IMR-90 (cell line): ENCODE data around the gene SH3RF3. TPM values are rescaled to one million over a fixed set of nuclear protein-coding genes. Genes with fewer than 3 reads are reported as not detected.

Source experiments
- ATAC-seq: fragments of 200-7000 bp; cut with Tn5 transposase; 2 replicates; pipeline ENCODE4 v1.9.1; 2020; ENCODE audit warnings: low read depth, mild to moderate bottlenecking, moderate library complexity
- BruUV-seq: library from RNA; stranded (reverse); fragments of 400-500 nt; replicated peaks from 2 replicates; lab custom pipeline; 2021; lab: Mats Ljungman, UMichigan
- CTCF ChIA-PET: fragments of 300-600 bp; formaldehyde crosslinking; extraction: SDS; loops from one replicate; lab custom pipeline; 2021; ENCODE audit warnings: antibody characterized with exemption; lab: Yijun Ruan, JAX
- POLR2A ChIA-PET: fragments of 300-600 bp; sonication (Branson Sonifier 250); formaldehyde crosslinking; loops from one replicate; lab custom pipeline; 2022; ENCODE audit warnings: antibody characterized with exemption; ENCODE audit not compliant: unreplicated experiment; lab: Charles Lee
- DNase-seq: peaks from one replicate; pipeline ENCODE4 v3.0.0; 2013
- H2AFZ ChIP-seq: replicated peaks from 2 replicates; pipeline ENCODE3; 2013; ENCODE audit warnings: low read length, mild to moderate bottlenecking; ENCODE audit not compliant: poor library complexity
- H2AK5ac ChIP-seq: 2 replicates; pipeline ENCODE4 v1.6.1; 2013; ENCODE audit warnings: low read depth, low read length, inconsistent platforms
- H2AK9ac ChIP-seq: replicated peaks from 2 replicates; pipeline ENCODE3; 2013; ENCODE audit warnings: mild to moderate bottlenecking, low read depth, low read length, moderate library complexity; ENCODE audit not compliant: poor library complexity
- H2BK120ac ChIP-seq: 2 replicates; pipeline ENCODE4 v1.6.1; 2013; ENCODE audit warnings: low read depth, low read length, inconsistent platforms
- H2BK15ac ChIP-seq: 3 replicates; pipeline ENCODE4 v1.6.1; 2013; ENCODE audit warnings: low read depth, low read length, inconsistent platforms
- H2BK20ac ChIP-seq: 2 replicates; pipeline ENCODE4 v1.6.1; 2013; ENCODE audit warnings: low read depth, mild to moderate bottlenecking, inconsistent platforms, low read length, moderate library complexity
- H2BK5ac ChIP-seq: 2 replicates; pipeline ENCODE4 v1.6.1; 2013; ENCODE audit warnings: mild to moderate bottlenecking, low read depth, low read length, inconsistent platforms; ENCODE audit not compliant: poor library complexity, severe bottlenecking
- H3K14ac ChIP-seq: replicated peaks from 2 replicates; pipeline ENCODE4 v1.6.1; 2013; ENCODE audit warnings: low read depth, low read length, inconsistent platforms
- H3K18ac ChIP-seq: 2 replicates; pipeline ENCODE4 v1.6.1; 2013; ENCODE audit warnings: low read depth, low read length, control low read depth
- H3K23ac ChIP-seq: 2 replicates; pipeline ENCODE4 v1.6.1; 2013; ENCODE audit warnings: low read depth, low read length, inconsistent platforms
- H3K27ac ChIP-seq: 2 replicates; pipeline ENCODE4 v1.5.1; 2013; ENCODE audit warnings: mild to moderate bottlenecking, control low read depth, low read length; ENCODE audit not compliant: insufficient read depth
- H3K27me3 ChIP-seq: 2 replicates; pipeline ENCODE4 v1.6.1; 2013; ENCODE audit warnings: low read length; ENCODE audit not compliant: control insufficient read depth, insufficient read depth
- H3K36me3 ChIP-seq: 2 replicates; pipeline ENCODE4 v1.6.1; 2013; ENCODE audit warnings: low read length, mixed read lengths; ENCODE audit not compliant: control insufficient read depth, insufficient read depth
- H3K4ac ChIP-seq: 2 replicates; pipeline ENCODE4 v1.6.1; 2013; ENCODE audit warnings: low read depth, low read length, inconsistent platforms
- H3K4me1 ChIP-seq: 2 replicates; pipeline ENCODE4 v1.6.1; 2013; ENCODE audit warnings: low read length, mixed read lengths; ENCODE audit not compliant: control insufficient read depth, insufficient read depth
- H3K4me2 ChIP-seq: 2 replicates; pipeline ENCODE4 v1.6.1; 2013; ENCODE audit warnings: low read depth, mild to moderate bottlenecking, control low read depth, low read length, moderate library complexity
- H3K4me3 ChIP-seq: 2 replicates; pipeline ENCODE4 v1.5.1; 2013; ENCODE audit warnings: low read depth, mild to moderate bottlenecking, control low read depth, low read length, moderate library complexity; ENCODE audit not compliant: insufficient read depth
- H3K56ac ChIP-seq: 2 replicates; pipeline ENCODE4 v1.6.1; 2013; ENCODE audit warnings: low read length, inconsistent platforms; ENCODE audit not compliant: insufficient read depth; ENCODE audit errors: extremely low read depth
- H3K79me1 ChIP-seq, 2 experiments: 2 replicates each; pipeline ENCODE4 v1.6.1; 2013; ENCODE audit warnings: low read length in 2 of 2, inconsistent platforms in 1 of 2, low read depth in 1 of 2
- H3K9ac ChIP-seq: 2 replicates; pipeline ENCODE4 v1.6.1; 2013; ENCODE audit warnings: low read depth, low read length, control low read depth
- H3K9me1 ChIP-seq: 2 replicates; pipeline ENCODE4 v1.6.1; 2013; ENCODE audit warnings: low read length, inconsistent platforms; ENCODE audit not compliant: insufficient read depth
- H3K9me3 ChIP-seq: 2 replicates; pipeline ENCODE4 v1.6.1; 2013; ENCODE audit warnings: low read length; ENCODE audit not compliant: control insufficient read depth, insufficient read depth
- H4K20me1 ChIP-seq: 2 replicates; pipeline ENCODE4 v1.6.1; 2013; ENCODE audit warnings: low read length, inconsistent platforms; ENCODE audit not compliant: insufficient read depth
- H4K5ac ChIP-seq: 2 replicates; pipeline ENCODE4 v1.6.1; 2013; ENCODE audit warnings: mild to moderate bottlenecking, low read depth, low read length, control low read depth
- H4K8ac ChIP-seq, 2 experiments: 2 replicates each; pipeline ENCODE4 v1.6.1; 2013; ENCODE audit warnings: low read depth in 2 of 2, low read length in 2 of 2, control low read depth in 1 of 2, inconsistent platforms in 1 of 2
- H4K91ac ChIP-seq: 2 replicates; pipeline ENCODE4 v1.6.1; 2013; ENCODE audit warnings: low read depth, low read length, inconsistent platforms; ENCODE audit not compliant: insufficient read depth
- CEBPB ChIP-seq: IDR thresholded peaks from 2 replicates; pipeline ENCODE4 v1.6.1; 2012; ENCODE audit warnings: low read depth, low read length, improper control_type of control experiment
- CHD1 ChIP-seq: IDR thresholded peaks from 2 replicates; pipeline ENCODE4 v1.6.1; 2012; ENCODE audit warnings: low read depth, low read length, improper control_type of control experiment
- FOS ChIP-seq: fragments of 150-350 bp; IDR thresholded peaks from 2 replicates; pipeline ENCODE4 v1.6.1; 2016; ENCODE audit warnings: low read depth, low read length
- MAZ ChIP-seq: IDR thresholded peaks from 2 replicates; pipeline ENCODE4 v1.6.1; 2012; ENCODE audit warnings: low read depth, mild to moderate bottlenecking, low read length, improper control_type of control experiment, moderate library complexity, borderline replicate concordance
- MXI1 ChIP-seq: IDR thresholded peaks from 2 replicates; pipeline ENCODE4 v1.6.1; 2012; ENCODE audit warnings: low read depth, mild to moderate bottlenecking, low read length, moderate library complexity, borderline replicate concordance
- NFE2L2 ChIP-seq: fragments of 150-350 bp; IDR thresholded peaks from 2 replicates; pipeline ENCODE4 v1.6.1; 2016; ENCODE audit warnings: low read depth, mild to moderate bottlenecking, low read length
- POLR2A ChIP-seq: IDR thresholded peaks from 2 replicates; pipeline ENCODE4 v1.6.1; 2012; ENCODE audit warnings: mild to moderate bottlenecking, low read depth, low read length
- RCOR1 ChIP-seq: IDR thresholded peaks from 2 replicates; pipeline ENCODE4 v1.6.1; 2012; ENCODE audit warnings: mild to moderate bottlenecking, low read length, improper control_type of control experiment; ENCODE audit not compliant: insufficient replicate concordance
- RFX5 ChIP-seq: IDR thresholded peaks from 2 replicates; pipeline ENCODE4 v1.8.0; 2012; ENCODE audit warnings: low read depth, mild to moderate bottlenecking, low read length, moderate library complexity
- SMC3 ChIP-seq: fragments of 150-350 bp; IDR thresholded peaks from 2 replicates; pipeline ENCODE4 v1.6.1; 2016; ENCODE audit warnings: low read depth, mild to moderate bottlenecking, antibody characterized with exemption, low read length, moderate library complexity
- WGBS, 2 experiments: methylation state at CpG; one replicate each; pipeline versions ENCODE4 v1.1.5 to v1.1.7; 2013; ENCODE audit warnings: missing lambda C conversion rate in 2 of 2; ENCODE audit not compliant: insufficient read length in 1 of 2; ENCODE audit errors: extremely low coverage in 2 of 2; 5-methylcytosine and 5-hydroxymethylcytosine counted together
- dilution Hi-C: fragments of 300-500 bp; cut with HindIII; formaldehyde crosslinking; loops from one replicate; pipeline ENCODE4 v1.14.3; 2018; ENCODE audit warnings: low sequenced_read_pairs; ENCODE audit not compliant: unreplicated experiment
- in situ Hi-C: fragments of 300-500 bp; cut with MboI; formaldehyde crosslinking; loops from 3 replicates; pipeline ENCODE4 v1.14.3; 2019; ENCODE audit warnings: low sequenced_read_pairs, inconsistent platforms, mixed read lengths
- intact Hi-C: fragments of 100-400 bp; cut with micrococcal nuclease; formaldehyde crosslinking; loops from 2 replicates; pipeline ENCODE4 v1.10.0; 2022
- polyA plus RNA-seq, 3 experiments: library from polyadenylated mRNA; depleted of rRNA; stranded (reverse); fragments of >200 nt; gene quantifications; 2 replicates each; pipeline ENCODE4 v1.2.3, GENCODE V29; 2012; ENCODE audit warnings: low replicate concordance in 1 of 3
- total RNA-seq: library from RNA; depleted of rRNA; stranded (reverse); fragments of >200 nt; gene quantifications from 2 replicates; pipeline ENCODE4 v1.2.3, GENCODE V29; 2012
- TF ChIP-seq, protein P1 (sequence below): conservative IDR thresholded peaks from 2 replicates; pipeline ENCODE4 v1.5.1; 2012; ENCODE audit warnings: mild to moderate bottlenecking, low read depth, low read length, improper control_type of control experiment

Gene SH3RF3
- total and polyA plus RNA-seq, 2 of the 4 experiments (the other 2 are of a cell fraction): 3.4 to 5.3 TPM

DNA sequence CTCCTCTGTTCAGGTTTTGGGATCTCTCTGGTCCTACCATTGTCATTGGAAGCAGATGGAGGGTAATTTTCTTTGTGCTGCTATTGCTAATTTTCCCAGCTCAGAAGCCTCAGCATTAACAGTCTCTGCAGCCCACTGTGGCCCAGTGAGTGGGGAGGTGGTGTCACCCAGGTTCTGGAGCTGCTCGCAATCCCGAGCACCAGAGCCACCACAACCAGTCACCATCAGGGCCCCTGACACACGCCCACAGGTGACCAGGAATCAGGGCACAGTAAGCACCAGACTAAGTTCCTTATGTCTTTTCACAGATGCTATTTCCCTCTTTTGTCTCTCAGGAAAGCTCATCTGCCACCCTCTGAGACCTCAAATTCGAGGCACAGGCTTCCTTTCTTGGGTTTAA, 396.8 kb downstream of the SH3RF3 start:
- H2BK15ac ChIP-seq: no peak overlapping the region
- BruUV-seq: no TSS peak
- no peak overlapping the region for H2BK120ac ChIP-seq
- no peak overlapping the region for H2BK20ac ChIP-seq
- no peak overlapping the region for H3K27ac ChIP-seq
- TF ChIP-seq, protein P1, sequence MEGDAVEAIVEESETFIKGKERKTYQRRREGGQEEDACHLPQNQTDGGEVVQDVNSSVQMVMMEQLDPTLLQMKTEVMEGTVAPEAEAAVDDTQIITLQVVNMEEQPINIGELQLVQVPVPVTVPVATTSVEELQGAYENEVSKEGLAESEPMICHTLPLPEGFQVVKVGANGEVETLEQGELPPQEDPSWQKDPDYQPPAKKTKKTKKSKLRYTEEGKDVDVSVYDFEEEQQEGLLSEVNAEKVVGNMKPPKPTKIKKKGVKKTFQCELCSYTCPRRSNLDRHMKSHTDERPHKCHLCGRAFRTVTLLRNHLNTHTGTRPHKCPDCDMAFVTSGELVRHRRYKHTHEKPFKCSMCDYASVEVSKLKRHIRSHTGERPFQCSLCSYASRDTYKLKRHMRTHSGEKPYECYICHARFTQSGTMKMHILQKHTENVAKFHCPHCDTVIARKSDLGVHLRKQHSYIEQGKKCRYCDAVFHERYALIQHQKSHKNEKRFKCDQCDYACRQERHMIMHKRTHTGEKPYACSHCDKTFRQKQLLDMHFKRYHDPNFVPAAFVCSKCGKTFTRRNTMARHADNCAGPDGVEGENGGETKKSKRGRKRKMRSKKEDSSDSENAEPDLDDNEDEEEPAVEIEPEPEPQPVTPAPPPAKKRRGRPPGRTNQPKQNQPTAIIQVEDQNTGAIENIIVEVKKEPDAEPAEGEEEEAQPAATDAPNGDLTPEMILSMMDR: no peak
- TF ChIP-seq POLR2A: no peak
- no peak for TF ChIP-seq NFE2L2
- TF ChIP-seq MAZ: no peak
- TF ChIP-seq SMC3: no peak
- TF ChIP-seq CHD1: no peak
- TF ChIP-seq RFX5: no peak
- TF ChIP-seq RCOR1: no peak
- TF ChIP-seq FOS: no peak
- TF ChIP-seq MXI1: no peak
- TF ChIP-seq CEBPB: no peak
- H4K5ac ChIP-seq: no peak overlapping the region
- no peak for DNase-seq
- H3K18ac ChIP-seq: no peak overlapping the region
- intact Hi-C loops: no loop called here
- no peak overlapping the region for H3K23ac ChIP-seq
- 94% methylated on average over 2 of the region's 4 CpGs; no CpG with 5 or more reads in 1 of the 2 experiments for WGBS, 2 experiments
- no peaks in the 10 kb centered on the region for H4K20me1 ChIP-seq
- H3K4ac ChIP-seq: no peak overlapping the region
- no peak overlapping the region for H2AK9ac ChIP-seq
- in situ Hi-C loops: no loop called here
- no peak overlapping the region for H2BK5ac ChIP-seq
- dilution Hi-C loops: no loop called here
- no peaks in the 10 kb centered on the region for H3K4me1 ChIP-seq
- no peak overlapping the region for H3K4me2 ChIP-seq
- no peak for ATAC-seq
- CTCF ChIA-PET: no interaction called here
- no peak overlapping the region for H3K56ac ChIP-seq
- no peak overlapping the region for H3K14ac ChIP-seq
- 0 out of 2 replicates have a peak, but pooled peaks cover 3% of the 10 kb centered on the region for H3K9me1 ChIP-seq
- H3K9ac ChIP-seq: no peak overlapping the region
- H4K8ac ChIP-seq: no peak overlapping the region
- no peak overlapping the region for H4K91ac ChIP-seq
- no peaks in the 10 kb centered on the region for H3K79me1 ChIP-seq
- H3K9me3 ChIP-seq: no peaks in the 10 kb centered on the region
- H2AFZ ChIP-seq: no peak overlapping the region
- H3K36me3 ChIP-seq: no peaks in the 10 kb centered on the region
- H2AK5ac ChIP-seq: no peak overlapping the region
- POLR2A ChIA-PET: no interaction called here
- no peak overlapping the region for H3K4me3 ChIP-seq
- H3K27me3 ChIP-seq: peaks cover 28% of the 10 kb centered on the region
